GM21526 (cell line): ENCODE results near the gene MX1.

Source experiments
- ATAC-seq: cut with Tn5 transposase; IDR thresholded peaks from one replicate; pipeline ENCODE4 v1.9.1; 2021; ENCODE audit warnings: moderate library complexity; ENCODE audit not compliant: unreplicated experiment, low FRiP score

Gene MX1

DNA sequence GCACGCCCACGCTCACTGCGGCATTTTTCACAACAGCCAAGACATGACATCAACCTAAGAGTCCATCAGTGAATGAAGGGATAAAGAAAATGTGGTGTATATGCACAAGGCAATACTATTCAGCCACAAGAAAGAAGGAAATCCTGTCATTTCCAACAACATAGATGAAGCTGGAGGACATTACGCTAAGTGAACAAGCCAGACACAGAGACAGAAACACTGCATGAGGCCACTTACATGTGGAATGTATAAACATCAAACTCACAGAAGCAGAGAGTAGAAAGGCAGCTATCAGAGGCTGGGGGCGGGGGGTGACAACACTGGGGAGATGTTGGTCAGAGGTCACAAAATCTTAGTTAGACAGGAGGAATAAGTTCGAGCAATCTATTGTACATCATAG lies 61.0 kb downstream of the MX1 start:
- ATAC-seq, result no peak

GRCh38 chr21:41488080-41488479 lies 62.0 kb downstream of the MX1 start:
- ATAC-seq, result no peak

GRCh38 chr21:41489329-41489728 lies 63.3 kb downstream of the MX1 start:
- no peak for ATAC-seq

GRCh38 chr21:41490330-41490729 lies 64.3 kb downstream of the MX1 start:
- no peak for ATAC-seq

DNA sequence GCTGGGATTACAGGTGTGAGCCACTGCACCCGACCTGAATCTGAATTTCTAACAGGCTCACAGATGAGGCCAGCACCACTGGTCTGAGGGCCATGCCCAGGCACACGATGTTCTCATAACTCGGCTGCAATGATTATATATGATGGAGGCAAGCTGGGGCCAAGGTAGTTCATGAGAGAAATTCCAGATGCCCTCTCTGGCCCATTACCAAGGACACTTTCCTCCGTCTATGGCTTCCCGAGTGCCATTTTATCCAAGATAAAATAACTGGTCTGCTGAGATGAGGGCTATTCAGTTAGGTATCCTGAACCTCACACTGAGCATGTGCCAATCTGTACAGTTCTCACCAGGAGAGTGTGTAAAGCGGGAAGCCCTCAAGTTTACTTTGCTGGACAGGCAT lies 65.4 kb downstream of the MX1 start:
- no peak for ATAC-seq

DNA sequence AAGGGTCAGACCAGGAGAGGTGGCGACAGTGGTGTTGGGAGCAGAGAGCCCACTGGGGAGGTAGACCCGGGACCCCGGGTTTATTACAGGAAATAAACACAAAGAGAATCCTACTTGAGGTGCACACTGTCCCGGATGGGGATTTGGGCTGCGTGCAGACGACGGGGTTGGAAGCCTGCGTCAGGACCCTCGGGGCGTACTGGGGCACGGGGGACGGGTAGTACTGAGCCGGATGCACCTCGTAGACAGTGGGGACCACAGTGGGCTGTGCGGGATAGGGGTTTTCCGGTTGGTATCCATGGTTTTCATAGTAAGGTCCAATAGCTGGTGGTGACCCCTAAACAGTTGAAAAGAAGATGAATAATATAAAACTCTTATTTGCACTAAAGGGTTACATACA lies 68.2 kb downstream of the MX1 start:
- no peak for ATAC-seq

DNA sequence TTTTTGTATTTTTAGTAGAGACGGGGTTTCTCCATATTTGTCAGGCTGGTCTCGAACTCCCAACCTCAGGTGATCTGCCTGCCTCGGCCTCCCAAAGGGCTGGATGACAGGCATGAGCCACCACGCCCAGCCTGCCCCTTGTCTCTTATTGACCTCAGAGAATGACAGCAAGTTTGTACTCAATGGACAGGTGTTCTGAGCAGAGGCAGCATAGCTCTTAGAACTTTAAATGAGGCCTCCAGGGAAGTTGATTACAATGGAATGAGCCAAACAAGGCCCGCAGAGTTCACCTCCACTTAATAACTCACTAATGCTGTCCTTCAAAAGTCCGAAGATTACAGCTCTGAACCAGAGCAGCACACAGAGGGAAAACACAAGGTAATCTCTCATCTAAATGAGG lies 71.0 kb downstream of the MX1 start:
- ATAC-seq, result no peak

- no peak for ATAC-seq
These were observed 71.7 kb downstream of the MX1 start for GRCh38 chr21:41497788-41498187.

DNA sequence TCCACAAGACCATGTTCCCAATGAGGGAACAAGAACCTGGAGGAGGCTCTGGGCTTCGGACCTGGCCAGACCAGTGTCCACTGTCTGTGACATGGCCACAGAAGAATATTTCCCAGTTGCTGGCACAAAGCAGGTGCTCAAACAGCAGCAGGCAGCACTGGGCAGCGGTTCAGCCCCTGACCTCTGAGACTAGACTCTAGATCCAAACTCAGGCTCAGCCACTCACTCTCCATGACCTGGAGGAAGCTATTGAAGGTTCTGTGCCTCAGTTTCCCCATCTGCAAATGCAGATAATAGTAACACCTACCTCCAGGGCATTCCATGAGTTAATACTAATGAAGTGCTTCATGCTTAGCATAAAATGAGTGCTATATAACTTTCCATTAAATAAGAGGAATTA lies 73.9 kb downstream of the MX1 start:
- ATAC-seq, result no peak

DNA sequence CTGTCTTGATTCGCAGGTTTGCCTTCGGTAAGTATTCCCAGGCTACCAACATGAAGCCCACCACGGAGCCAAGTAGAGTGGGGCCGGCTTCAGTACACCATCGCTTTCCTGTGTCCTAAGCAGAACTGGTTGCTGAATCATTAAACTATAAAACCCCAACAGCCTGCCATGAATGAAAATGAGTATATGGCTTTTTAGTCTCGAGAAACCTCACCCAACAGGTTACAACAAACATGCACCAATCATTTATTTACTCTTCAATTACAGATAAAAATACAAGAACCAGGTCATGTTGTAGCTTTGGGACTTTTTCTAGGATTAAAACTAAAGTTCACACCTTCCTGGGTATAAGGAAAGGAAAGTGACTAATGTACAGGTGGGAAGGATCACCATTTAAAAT lies 74.3 kb downstream of the MX1 start:
- no peak for ATAC-seq

GRCh38 chr21:41500931-41501381 lies 74.9 kb downstream of the MX1 start:
- ATAC-seq, result no peak

DNA sequence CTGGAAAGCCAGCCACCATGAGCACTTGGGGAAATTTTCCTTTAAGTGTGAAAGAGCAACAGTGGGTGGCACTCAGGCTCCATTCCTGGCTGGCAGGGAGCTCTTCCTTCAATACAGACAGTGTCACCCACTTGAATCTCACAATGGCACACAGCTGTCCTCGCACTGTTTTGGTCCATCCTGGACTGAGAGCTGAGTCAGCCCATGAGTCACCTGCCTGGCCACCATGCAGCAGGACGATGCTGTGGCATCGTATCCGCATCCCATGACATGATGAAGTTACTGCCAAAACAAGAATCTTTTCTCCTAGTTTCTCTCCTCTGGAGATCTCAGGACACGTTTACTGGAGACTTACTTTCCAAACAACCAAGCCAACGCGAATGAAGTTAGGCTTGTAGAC lies 75.9 kb downstream of the MX1 start:
- ATAC-seq, result no peak

DNA sequence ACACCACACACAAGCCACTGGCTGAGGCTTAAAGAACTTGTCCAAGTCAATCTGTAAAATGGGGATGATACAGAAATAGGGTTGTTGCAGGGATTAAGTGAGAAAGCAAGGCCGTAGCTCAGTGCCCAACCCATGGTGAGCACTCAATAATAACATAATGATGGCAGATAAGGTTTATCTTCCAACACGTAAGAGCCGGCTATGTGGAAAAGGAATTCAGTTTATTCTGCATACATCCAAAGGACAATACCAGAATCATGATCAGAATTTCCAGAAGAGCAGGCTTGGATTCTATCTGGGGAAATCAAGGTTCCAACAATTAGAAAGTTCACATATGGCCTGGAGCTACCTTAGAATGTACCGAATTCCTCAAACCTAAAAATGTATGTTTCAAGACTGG lies 77.3 kb downstream of the MX1 start:
- no peak for ATAC-seq

DNA sequence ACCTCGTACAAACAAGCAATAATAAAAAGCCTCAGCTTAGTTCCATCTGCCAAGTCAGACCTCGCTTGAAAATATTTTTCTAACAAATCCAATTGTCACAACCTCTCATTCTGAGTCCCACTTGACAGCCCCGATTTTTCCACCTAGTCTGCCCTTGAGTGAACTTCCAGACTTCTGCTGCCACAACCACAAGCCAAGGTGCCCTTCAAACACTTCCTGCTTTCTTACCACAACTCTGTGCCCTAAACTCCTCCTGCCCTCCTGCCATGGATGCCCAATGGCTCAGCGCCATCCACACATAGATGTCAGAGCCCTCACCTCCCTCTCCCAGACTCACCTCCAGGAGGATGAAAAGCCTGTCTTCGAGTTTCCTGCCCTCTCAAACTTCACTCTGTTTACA lies 78.0 kb downstream of the MX1 start:
- no peak for ATAC-seq

GRCh38 chr21:41506005-41506594 lies 80.1 kb downstream of the MX1 start:
- ATAC-seq, result no peak

DNA sequence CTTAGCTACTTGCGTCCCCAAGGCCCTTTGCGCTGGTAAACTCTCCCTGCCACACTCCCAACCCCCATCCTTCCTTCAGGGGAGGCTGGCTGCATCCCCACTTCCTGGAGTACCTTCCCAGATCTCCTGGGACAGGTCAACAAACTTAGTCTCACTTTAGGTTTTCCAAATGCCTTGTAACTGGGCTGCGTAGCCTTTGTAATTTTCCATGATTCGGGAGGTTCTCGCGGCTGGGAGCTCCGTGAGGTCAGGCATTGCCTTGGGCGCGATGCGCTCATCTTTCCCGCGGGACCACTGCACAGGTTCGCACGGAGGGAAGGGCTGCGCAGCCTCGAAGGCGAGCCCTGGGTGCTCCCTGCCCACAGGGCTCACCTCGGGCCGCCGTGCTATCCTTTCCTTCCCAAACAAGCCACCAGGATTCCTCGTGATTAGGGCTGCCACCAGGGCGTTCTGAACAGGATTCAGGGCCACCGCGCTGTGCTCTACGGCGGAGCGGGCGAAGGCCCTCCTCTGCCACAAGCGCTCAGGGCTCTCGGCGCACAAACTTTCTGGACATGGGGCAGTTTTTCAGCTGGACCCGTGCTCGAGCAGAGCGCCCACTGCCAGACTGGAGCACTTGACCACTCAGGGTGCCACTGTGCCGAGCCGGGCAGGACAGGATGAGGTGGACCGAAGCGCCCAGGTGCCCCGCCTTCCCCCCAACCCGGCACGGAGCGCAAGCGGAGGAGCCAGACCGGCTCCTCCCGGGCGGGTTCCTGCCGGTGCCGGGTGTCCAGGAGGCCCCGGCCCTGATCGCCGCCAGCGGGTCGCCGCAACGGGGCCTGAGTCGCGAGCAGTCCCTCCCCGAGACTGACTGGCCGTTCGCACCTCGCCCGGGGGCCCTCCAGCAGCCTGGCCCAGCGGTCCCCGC lies 80.8 kb downstream of the MX1 start:
- no peak for ATAC-seq

- ATAC-seq, result no peak
These were observed 81.7 kb downstream of the MX1 start, which contains the start of gene TMPRSS2 for GRCh38 chr21:41507521-41508414. Gene TMPRSS2, minus strand, starts transcription at chr21:41508158. Its CDS starts 10,025 bp downstream, at chr21:41498133.

DNA sequence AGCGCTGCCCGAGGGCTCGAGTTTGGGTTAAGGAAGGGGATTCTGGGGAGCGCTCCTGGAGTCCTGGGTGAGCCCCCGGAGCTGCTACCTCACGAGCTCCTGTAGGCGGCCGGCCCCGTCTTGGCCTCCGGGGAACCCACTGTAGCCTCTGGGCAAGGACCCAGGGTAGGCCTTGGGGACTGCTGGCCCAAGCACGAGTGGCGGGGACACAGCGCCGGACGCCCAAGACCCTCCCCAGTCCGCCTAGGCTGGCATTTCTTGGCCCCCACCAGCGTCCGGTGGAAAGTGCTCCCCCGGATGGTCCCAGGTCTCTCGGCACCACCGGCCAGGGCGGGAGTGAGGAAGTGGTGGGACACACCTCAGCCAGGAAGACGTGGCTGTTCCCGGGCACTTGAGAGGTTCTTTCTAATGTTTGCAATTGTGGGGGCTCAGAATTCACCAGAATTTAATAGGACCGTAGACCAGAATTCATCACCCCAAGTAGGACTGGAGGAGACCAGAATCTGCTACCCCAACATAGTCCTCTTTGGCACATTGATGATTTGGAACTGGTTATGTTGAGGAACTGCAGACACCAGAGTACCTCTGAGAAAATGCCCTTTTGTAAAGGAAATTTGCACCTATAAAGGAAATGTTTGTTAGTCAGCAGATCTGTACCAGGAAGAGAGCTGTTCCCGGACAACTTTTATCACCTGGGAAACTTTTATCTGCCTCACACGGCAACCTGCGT lies 82.5 kb downstream of the MX1 start:
- ATAC-seq, result no peak
